Activated T-helper 1 cell treated with anti-CD3 and anti-CD28 coated beads, Interleukin-2, amount 50 U/mL, for 16 hours (primary cell): ENCODE results near the gene URB2.
"Not testable (repeated sequence)": the region's sequence is repeated elsewhere in the genome, so short reads cannot be mapped to it uniquely, and the experiment has no call there.

Experiments
- DNase-seq, 2 donors: peaks; one replicate each; pipeline ENCODE4 v3.0.0-alpha.2; 2020; ENCODE audit warnings: low read depth in 1 of 2, low spot score in 1 of 2

The URB2 gene

DNA sequence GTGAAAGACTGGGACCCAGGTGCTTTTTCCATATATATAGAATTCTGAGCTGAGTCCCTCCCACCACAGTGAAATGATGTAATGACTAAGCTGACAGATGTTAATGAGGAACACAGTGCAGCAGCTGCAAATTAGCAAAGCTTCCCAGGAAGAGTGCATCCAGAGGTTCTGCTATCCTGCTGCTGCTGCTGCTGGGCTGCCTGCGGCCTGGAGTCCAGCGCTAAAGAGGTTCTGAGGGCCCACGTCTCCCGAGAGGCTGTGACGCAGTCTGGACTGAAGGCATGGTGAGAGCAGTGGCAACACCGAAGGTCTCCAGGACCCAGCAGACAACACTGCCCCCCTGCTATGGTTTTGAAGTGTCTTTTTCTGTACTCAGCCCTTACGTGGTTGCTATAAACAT is 63.9 kb downstream of the URB2 start:
- DNase-seq, result no peak

DNA sequence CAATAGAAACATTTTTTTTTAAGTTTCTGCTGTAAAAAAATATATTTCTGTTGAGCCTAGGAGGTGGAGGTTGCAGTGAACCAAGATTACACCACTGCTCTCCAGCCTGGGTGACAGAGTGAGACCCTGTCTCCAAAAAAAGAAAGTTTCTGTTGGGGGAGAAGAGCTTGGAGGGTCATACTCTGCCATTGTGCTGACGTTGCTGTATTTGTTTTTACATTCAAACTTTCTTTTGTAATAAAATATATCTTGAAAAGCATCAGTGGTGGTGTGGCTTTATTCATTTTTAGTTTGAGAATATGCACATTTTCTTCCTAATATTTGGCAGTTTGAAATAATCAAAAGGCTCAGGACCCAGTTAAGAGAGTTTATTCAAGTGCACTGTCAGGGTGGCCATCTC is 64.6 kb downstream of the URB2 start:
- DNase-seq, result no peak

GRCh38 chr1:229691362-229691761 is 65.3 kb downstream of the URB2 start:
- no peak for DNase-seq

DNA sequence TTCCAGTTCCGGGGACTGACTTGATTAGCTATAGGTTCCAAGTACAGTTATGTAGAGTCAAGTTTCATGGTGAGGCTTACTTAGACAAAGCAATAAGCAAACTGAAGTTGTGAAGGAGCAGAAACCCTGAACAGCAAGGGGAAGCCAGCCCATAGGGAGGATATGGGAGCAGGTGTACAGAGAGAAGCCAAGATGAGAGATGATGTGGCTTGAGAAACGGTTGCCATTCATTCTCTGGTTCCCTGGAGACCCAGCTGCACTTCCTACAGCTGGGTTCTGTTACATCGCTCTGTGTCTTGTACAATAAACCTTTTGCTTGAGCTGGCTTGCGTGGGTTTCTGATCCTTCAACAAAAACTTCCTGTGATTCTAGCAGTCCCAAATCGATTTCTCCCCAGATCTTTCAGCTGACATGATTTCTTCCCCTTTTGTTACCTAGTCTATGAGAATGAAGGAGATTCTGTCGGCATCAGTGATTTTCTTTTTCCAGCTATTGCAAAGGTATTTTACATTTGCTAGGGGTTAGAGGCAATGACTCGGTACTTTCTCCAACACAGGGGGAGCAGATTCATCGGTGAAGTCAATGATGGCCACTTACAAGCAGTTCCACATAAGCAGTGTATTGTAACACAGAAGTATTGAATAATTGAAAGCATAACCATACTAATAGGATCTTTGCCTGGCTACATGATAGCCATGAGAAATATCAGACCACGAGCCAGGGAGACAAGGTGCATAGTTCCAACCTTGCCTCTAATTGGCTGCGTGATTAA is 67.3 kb downstream of the URB2 start:
- DNase-seq, result no peak

- no peak for DNase-seq
Observed at GRCh38 chr1:229694053-229694693, 68.1 kb downstream of the URB2 start.

GRCh38 chr1:229696385-229696784 is 70.3 kb downstream of the URB2 start:
- no peak for DNase-seq

DNA sequence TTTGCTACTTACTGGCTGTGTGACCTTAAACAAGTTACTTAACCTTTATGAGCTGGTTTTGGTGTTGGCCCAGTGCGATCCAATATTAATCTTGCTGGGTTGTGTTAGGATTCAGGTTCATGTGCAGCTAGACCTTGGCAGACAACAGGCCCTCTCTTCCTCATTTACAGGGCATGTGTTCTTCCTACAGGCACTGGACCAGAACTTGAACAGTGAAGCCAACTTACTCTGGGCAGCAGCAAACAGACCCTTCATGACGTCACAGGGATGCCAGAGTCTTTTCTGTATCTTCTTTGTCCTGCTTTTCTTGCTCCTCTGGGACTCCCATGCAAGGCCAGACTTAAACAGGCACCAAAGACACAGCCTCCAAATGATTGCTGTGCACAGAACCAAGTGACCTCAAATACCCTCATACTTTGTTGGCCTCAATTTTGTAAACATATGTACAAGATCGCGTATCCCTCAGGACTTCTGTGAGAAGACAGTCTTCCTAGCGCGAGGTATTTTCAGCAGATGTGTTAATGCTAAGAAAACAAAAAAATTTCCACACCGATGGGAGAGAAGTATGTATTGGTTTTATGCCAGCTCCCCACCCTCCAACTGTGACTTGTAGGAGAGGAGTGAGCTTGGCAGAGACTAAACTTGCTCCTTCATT is 73.7 kb downstream of the URB2 start:
- no peak for DNase-seq

DNA sequence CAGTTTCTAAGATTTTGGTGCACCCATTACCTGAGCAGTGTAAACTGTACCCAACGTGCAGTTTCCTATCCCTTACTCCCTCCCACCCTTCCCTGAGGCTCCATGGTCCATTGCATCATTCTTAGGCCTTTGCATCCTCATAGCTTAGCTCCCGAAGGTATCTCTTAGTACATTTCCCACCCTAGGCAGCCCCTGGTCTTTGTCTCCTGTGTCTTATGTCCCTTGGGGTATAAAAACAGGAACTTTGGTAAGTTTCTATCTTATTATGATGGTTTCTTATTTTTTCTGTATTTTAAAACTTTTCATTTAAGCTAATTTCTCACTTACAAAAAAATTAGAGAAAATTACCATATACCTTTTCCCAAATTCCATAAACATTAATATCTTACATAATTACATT is 78.1 kb downstream of the URB2 start:
- no peak for DNase-seq

DNA sequence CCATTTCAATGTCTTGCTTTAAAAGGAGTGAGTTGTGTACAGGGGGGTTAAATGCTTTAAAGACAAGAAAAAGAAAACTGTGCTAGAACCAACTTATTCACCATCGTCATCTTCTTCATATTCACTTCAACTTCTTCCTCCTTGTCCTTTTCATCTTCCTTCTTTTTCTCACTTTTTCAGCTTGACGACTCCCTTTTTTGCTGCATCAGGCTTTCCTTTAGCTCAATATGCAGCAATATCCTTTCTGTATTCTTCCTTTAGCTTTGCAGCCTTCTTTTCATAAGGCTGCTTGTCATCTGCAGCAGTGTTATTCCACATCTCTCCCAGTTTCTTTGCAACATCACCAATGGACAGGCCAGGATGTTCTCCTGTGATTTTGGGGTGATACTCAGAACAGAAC is 79.1 kb downstream of the URB2 start:
- not testable (repeated sequence) for DNase-seq

DNA sequence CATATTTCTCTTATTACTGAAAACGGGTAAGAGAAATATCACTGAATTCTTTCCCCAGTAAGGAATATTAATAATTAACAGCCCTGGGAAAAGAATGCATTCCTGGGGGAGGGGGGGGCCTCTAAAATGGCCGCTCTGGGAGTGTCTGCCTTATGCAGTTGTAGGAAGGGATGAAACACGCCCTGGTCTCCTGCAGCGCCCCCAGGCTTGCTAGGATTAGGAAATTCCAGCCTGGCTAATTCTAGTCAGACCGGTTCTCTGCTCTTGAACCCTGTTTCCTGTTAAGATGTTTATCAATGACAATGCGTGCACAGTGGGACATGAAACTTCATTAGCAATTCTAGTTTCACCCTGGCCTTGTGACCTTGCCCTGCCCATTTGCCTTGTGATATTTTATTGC is 81.1 kb downstream of the URB2 start:
- DNase-seq, result not testable (repeated sequence)

- DNase-seq, result no peak
Observed at GRCh38 chr1:229709500-229710013, 83.5 kb downstream of the URB2 start.
